Ectodermal cell (in vitro differentiated cells): ENCODE data around the gene PPIL6.

ENCODE experiments used
- H3K27ac ChIP-seq: 2 replicates; pipeline ENCODE4 v1.7.0; 2013; ENCODE audit warnings: mild to moderate bottlenecking, low read depth, low read length; ENCODE audit not compliant: insufficient read depth, poor library complexity, severe bottlenecking
- H3K27me3 ChIP-seq: 2 replicates; pipeline ENCODE4 v1.7.0; 2013; ENCODE audit warnings: mild to moderate bottlenecking, low read length; ENCODE audit not compliant: insufficient read depth, control insufficient read depth, poor library complexity, severe bottlenecking
- H3K36me3 ChIP-seq: one replicate; pipeline ENCODE4 v1.7.0; 2013; ENCODE audit warnings: low read length; ENCODE audit not compliant: control insufficient read depth, insufficient read depth
- H3K4me1 ChIP-seq: one replicate; pipeline ENCODE4 v1.7.0; 2013; ENCODE audit warnings: low read length; ENCODE audit not compliant: control insufficient read depth, insufficient read depth
- H3K4me3 ChIP-seq: 2 replicates; pipeline ENCODE4 v1.7.0; 2013; ENCODE audit warnings: low read depth, low read length, control low read depth; ENCODE audit not compliant: insufficient read depth
- H3K9me3 ChIP-seq: 2 replicates; pipeline ENCODE4 v1.7.0; 2013; ENCODE audit warnings: mild to moderate bottlenecking, low read length, moderate library complexity; ENCODE audit not compliant: control insufficient read depth
- WGBS, 2 experiments: methylation state at CpG; one replicate each; pipeline ENCODE4 v1.1.7; 2013; ENCODE audit warnings: missing lambda C conversion rate in 2 of 2; 5-methylcytosine and 5-hydroxymethylcytosine counted together

PPIL6 gene

GRCh38 chr6:109406196-109406595 lies 34.2 kb downstream of the PPIL6 start:
- Histone ChIP-seq H3K27ac (no peak overlapping the region), H3K36me3 (no peaks in the 10 kb centered on the region), H3K9me3 (no peaks in the 10 kb centered on the region), H3K4me3 (no peak overlapping the region), H3K4me1 (no peaks in the 10 kb centered on the region), H3K27me3 (no peaks in the 10 kb centered on the region)
- WGBS, 2 experiments = 90 to 94% methylated on average over 4 of the region's 4 CpGs

- Histone ChIP-seq H3K4me1 (no peaks in the 10 kb centered on the region), H3K36me3 (no peaks in the 10 kb centered on the region), H3K27ac (no peak overlapping the region), H3K4me3 (no peak overlapping the region), H3K9me3 (no peaks in the 10 kb centered on the region), H3K27me3 (no peaks in the 10 kb centered on the region)
- WGBS, 2 experiments = 86 to 95% methylated on average over 4 of the region's 4 CpGs
Observed at GRCh38 chr6:109397020-109397419, 43.4 kb downstream of the PPIL6 start.

- WGBS, 2 experiments = 91 to 96% methylated on average over 12 of the region's 12 CpGs
- Histone ChIP-seq H3K36me3 (no peaks in the 10 kb centered on the region), H3K4me3 (no peak overlapping the region), H3K27me3 (no peaks in the 10 kb centered on the region), H3K9me3 (no peaks in the 10 kb centered on the region), H3K27ac (no peak overlapping the region), H3K4me1 (no peaks in the 10 kb centered on the region)
Observed at GRCh38 chr6:109396046-109396718, 44.2 kb downstream of the PPIL6 start.

GRCh38 chr6:109393886-109394281 lies 46.5 kb downstream of the PPIL6 start:
- H3K9me3 ChIP-seq = no peaks in the 10 kb centered on the region
- WGBS, 2 experiments = 76 to 86% methylated on average over 2 of the region's 2 CpGs
- no peaks in the 10 kb centered on the region for H3K36me3 ChIP-seq
- H3K4me3 ChIP-seq = no peak overlapping the region
- H3K27me3 ChIP-seq = no peaks in the 10 kb centered on the region
- no peak overlapping the region for H3K27ac ChIP-seq
- no peaks in the 10 kb centered on the region for H3K4me1 ChIP-seq

- Histone ChIP-seq H3K27me3 (no peaks in the 10 kb centered on the region), H3K4me1 (no peaks in the 10 kb centered on the region), H3K27ac (no peak overlapping the region), H3K4me3 (no peak overlapping the region), H3K36me3 (no peaks in the 10 kb centered on the region), H3K9me3 (no peaks in the 10 kb centered on the region)
- 91 to 93% methylated on average over 5 of the region's 5 CpGs for WGBS, 2 experiments
Observed at GRCh38 chr6:109393157-109393885, 47.1 kb downstream of the PPIL6 start.

GRCh38 chr6:109389650-109390274 lies 50.7 kb downstream of the PPIL6 start:
- H3K36me3 ChIP-seq = no peaks in the 10 kb centered on the region
- 85 to 93% methylated on average over 5 to 6 of the region's 6 CpGs for WGBS, 2 experiments
- H3K4me3 ChIP-seq = no peak overlapping the region
- no peaks in the 10 kb centered on the region for H3K4me1 ChIP-seq
- H3K9me3 ChIP-seq = no peaks in the 10 kb centered on the region
- H3K27me3 ChIP-seq = no peaks in the 10 kb centered on the region
- H3K27ac ChIP-seq = no peak overlapping the region

- no peaks in the 10 kb centered on the region for H3K9me3 ChIP-seq
- no peak overlapping the region for H3K4me3 ChIP-seq
- no peaks in the 10 kb centered on the region for H3K36me3 ChIP-seq
Observed at GRCh38 chr6:109388265-109388664, 52.2 kb downstream of the PPIL6 start.

GRCh38 chr6:109383438-109383940 lies 56.9 kb downstream of the PPIL6 start:
- H3K36me3 ChIP-seq = no peaks in the 10 kb centered on the region
- H3K9me3 ChIP-seq = no peaks in the 10 kb centered on the region
- H3K27me3 ChIP-seq = no peaks in the 10 kb centered on the region
- whole genome bisulfite sequencing, 2 experiments = 44 to 52% methylated on average over 4 to 5 of the region's 5 CpGs
- H3K27ac ChIP-seq = peak overlapping the region; percentile 96
- peaks cover 5% of the 10 kb centered on the region for H3K4me1 ChIP-seq
- peak overlapping the region; percentile 96 for H3K4me3 ChIP-seq

More at GRCh38 chr6:109388265-109388664, 52.2 kb downstream of the PPIL6 start:
- 90 to 100% methylated on average over 1 of the region's 1 CpG for whole genome bisulfite sequencing, 2 experiments
- Histone ChIP-seq H3K27ac (no peak overlapping the region), H3K4me1 (no peaks in the 10 kb centered on the region), H3K27me3 (no peaks in the 10 kb centered on the region)

GRCh38 chr6:109382576-109383437 lies 57.6 kb downstream of the PPIL6 start:
- 0% methylated on average over 42 of the region's 42 CpGs for WGBS, 2 experiments
- H3K36me3 ChIP-seq = no peaks in the 10 kb centered on the region
- H3K4me1 ChIP-seq = peaks cover 5% of the 10 kb centered on the region

More at GRCh38 chr6:109382576-109383437, 57.6 kb downstream of the PPIL6 start:
- no peaks in the 10 kb centered on the region for H3K9me3 ChIP-seq
- no peaks in the 10 kb centered on the region for H3K27me3 ChIP-seq
- peak overlapping the region; percentile 96 for H3K4me3 ChIP-seq
- H3K27ac ChIP-seq = peak overlapping the region; percentile 96
